Caco-2 (cell line): ENCODE measurements around the gene ZNF646. TPM values are rescaled to one million over a fixed set of nuclear protein-coding genes. Genes with fewer than 3 reads are reported as not detected.
A peak's percentile ranks its signal among the peaks of the same experiment; 100 is the strongest.

ENCODE experiments used
- BruUV-seq: library from RNA; stranded (reverse); fragments of 400-500 nt; replicated peaks from 2 replicates; lab custom pipeline; 2021; lab: Mats Ljungman, UMichigan
- CTCF ChIA-PET: fragments of 300-600 bp; sonication (Branson Sonifier 250); formaldehyde crosslinking; loops from one replicate; lab custom pipeline; 2022; ENCODE audit warnings: antibody characterized with exemption; lab: Charles Lee
- POLR2A ChIA-PET: fragments of 300-600 bp; sonication (Branson Sonifier 250); formaldehyde crosslinking; loops from one replicate; lab custom pipeline; 2022; ENCODE audit warnings: antibody characterized with exemption; lab: Charles Lee
- DNase-seq, 2 experiments: peaks; one replicate each; pipeline versions ENCODE4 v3.0.0 to v3.0.0-alpha.2; 2020 to 2022
- H3K27me3 ChIP-seq: replicated peaks from 2 replicates; pipeline ENCODE4 v1.6.0; 2011; ENCODE audit warnings: low read length; ENCODE audit not compliant: control insufficient read depth, insufficient read depth
- H3K36me3 ChIP-seq: 2 replicates; pipeline ENCODE4 v1.5.1; 2011; ENCODE audit warnings: low read length; ENCODE audit not compliant: control insufficient read depth, insufficient read depth
- H3K4me1 ChIP-seq: fragments of 250-450 bp; sonication (Bioruptor Pico); 2 replicates; pipeline ENCODE4 v1.5.1; 2020; ENCODE audit warnings: mild to moderate bottlenecking
- H3K4me3 ChIP-seq: 2 replicates; pipeline ENCODE4 v1.5.1; 2011; ENCODE audit warnings: low read depth, mild to moderate bottlenecking, control low read depth, low read length
- H3K9me3 ChIP-seq: fragments of 250-450 bp; sonication (Bioruptor Pico); 2 replicates; pipeline ENCODE4 v1.5.1; 2020; ENCODE audit warnings: mild to moderate bottlenecking, moderate library complexity
- H3K27ac Mint-ChIP-seq: one replicate; pipeline ENCODE4 v1.8.0; 2022; ENCODE audit warnings: mixed read lengths; ENCODE audit not compliant: unreplicated experiment
- H3K27me3 Mint-ChIP-seq: one replicate; pipeline ENCODE4 v1.8.0; 2022; ENCODE audit warnings: mixed read lengths; ENCODE audit not compliant: insufficient read depth, unreplicated experiment
- H3K36me3 Mint-ChIP-seq: one replicate; pipeline ENCODE4 v1.8.0; 2022; ENCODE audit warnings: mild to moderate bottlenecking, mixed read lengths; ENCODE audit not compliant: insufficient read depth, unreplicated experiment
- H3K4me1 Mint-ChIP-seq: one replicate; pipeline ENCODE4 v1.8.0; 2022; ENCODE audit warnings: low read depth, mixed read lengths; ENCODE audit not compliant: unreplicated experiment
- H3K4me3 Mint-ChIP-seq: one replicate; pipeline ENCODE4 v1.8.0; 2022; ENCODE audit warnings: mild to moderate bottlenecking, moderate library complexity, mixed read lengths; ENCODE audit not compliant: unreplicated experiment
- H3K9me3 Mint-ChIP-seq: one replicate; pipeline ENCODE4 v1.8.0; 2022; ENCODE audit warnings: mixed read lengths; ENCODE audit not compliant: unreplicated experiment
- intact Hi-C: fragments of 100-400 bp; cut with micrococcal nuclease; formaldehyde crosslinking; loops from one replicate; pipeline ENCODE4 v1.10.0; 2022; ENCODE audit not compliant: unreplicated experiment
- total RNA-seq: library from RNA; stranded (reverse); gene quantifications from 2 replicates; pipeline ENCODE4 v1.2.3, GENCODE V29; 2022
- TF ChIP-seq, protein P1 (sequence below), 2 experiments: fragments of 200-600 bp in 1 of 2; IDR thresholded peaks; 1 replicate in 1 of 2; 2 replicates in 1 of 2; pipeline versions ENCODE4 v1.5.1 to v1.8.0; 2011 to 2022; ENCODE audit warnings: antibody characterized with exemption in 1 of 2, control low read depth in 1 of 2, inconsistent platforms in 1 of 2, low read depth in 1 of 2, low read length in 1 of 2, mild to moderate bottlenecking in 1 of 2, moderate library complexity in 1 of 2; ENCODE audit not compliant: insufficient read depth in 1 of 2, severe bottlenecking in 1 of 2, unreplicated experiment in 1 of 2

The ZNF646 gene
- total RNA-seq, 1 experiment from 2014 or later = 17.2 TPM

DNA sequence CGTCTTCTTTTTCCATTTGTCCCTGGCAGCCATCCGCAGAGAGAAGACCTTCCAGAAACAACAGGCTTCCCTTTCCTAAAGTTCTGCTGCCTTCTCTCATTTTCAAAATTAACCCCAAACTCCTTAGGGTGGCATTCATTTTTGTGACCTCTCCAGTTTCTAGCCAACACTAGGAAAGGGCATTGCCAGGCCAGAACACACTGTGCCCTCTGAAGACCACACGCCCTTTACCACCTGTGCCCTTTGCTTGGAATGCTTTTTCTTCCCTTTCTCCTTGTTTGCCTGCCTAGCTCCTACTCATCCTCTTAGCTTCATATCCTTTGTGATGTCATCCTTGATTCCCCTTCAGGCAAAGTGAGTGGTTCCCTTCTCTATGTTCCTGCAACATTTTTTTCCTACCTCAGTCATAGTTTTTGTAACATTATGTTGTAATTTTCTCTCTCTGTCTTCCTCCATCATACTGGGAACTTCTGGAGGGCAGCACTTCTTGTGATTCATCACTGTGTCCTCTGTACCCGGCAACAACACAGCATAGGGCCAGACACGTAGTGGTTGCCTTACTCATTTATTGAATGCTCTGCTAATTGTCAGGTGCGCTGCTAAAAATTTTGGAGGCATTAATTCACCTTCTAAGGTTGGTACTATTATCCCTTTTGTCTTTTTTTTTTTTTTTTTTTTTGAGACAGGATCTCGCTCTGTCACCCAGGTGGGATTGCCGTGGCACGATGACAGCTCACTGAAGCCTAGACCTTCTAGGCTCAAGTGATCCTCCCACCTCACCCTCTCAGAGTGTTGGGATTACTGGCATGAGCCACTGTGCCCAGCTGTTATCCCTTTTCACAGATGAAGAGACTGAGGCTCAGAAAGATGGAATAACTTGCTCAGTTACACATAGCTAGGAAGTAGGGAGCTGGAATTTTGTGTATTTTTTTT lies 44.3 kb downstream of the ZNF646 start:
- no peak for DNase-seq
- POLR2A ChIA-PET = interaction anchor here (0.5 to 1.7 kb wide), 12 partner anchors 9 to 755 kb away, joined by 3 to 61 read pairs (median 21); partner anchors contain the start of genes ARMC5, FUS, PRSS8 and STX4
- H3K9me3 Mint-ChIP-seq = no peaks in the 10 kb centered on the region
- peaks cover 15% of the 10 kb centered on the region for H3K4me1 Mint-ChIP-seq
- peak overlapping the region; percentile 55 for H3K4me3 ChIP-seq
- no peaks in the 10 kb centered on the region for H3K9me3 ChIP-seq
- peaks cover 13% of the 10 kb centered on the region for H3K4me1 ChIP-seq
- peaks cover 54% of the 10 kb centered on the region for H3K36me3 Mint-ChIP-seq
- H3K4me3 Mint-ChIP-seq = peak overlapping the region; percentile 88
- no peaks in the 10 kb centered on the region for H3K27me3 ChIP-seq
- CTCF ChIA-PET = interaction anchor here (1.0 to 1.7 kb wide), 4 partner anchors 13 to 134 kb away, joined by 6 to 43 read pairs (median 10); partner anchors contain the start of genes HSD3B7 and PRSS8
- H3K27me3 Mint-ChIP-seq = no peaks in the 10 kb centered on the region
- TF ChIP-seq, protein P1, sequence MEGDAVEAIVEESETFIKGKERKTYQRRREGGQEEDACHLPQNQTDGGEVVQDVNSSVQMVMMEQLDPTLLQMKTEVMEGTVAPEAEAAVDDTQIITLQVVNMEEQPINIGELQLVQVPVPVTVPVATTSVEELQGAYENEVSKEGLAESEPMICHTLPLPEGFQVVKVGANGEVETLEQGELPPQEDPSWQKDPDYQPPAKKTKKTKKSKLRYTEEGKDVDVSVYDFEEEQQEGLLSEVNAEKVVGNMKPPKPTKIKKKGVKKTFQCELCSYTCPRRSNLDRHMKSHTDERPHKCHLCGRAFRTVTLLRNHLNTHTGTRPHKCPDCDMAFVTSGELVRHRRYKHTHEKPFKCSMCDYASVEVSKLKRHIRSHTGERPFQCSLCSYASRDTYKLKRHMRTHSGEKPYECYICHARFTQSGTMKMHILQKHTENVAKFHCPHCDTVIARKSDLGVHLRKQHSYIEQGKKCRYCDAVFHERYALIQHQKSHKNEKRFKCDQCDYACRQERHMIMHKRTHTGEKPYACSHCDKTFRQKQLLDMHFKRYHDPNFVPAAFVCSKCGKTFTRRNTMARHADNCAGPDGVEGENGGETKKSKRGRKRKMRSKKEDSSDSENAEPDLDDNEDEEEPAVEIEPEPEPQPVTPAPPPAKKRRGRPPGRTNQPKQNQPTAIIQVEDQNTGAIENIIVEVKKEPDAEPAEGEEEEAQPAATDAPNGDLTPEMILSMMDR (IDR thresholded peaks at IDR 0.05; ENCODE audit: insufficient read depth in 1 of 2, low read depth in 1 of 2, low read length in 1 of 2, severe bottlenecking in 1 of 2, unreplicated experiment in 1 of 2) = no peak
- H3K27ac Mint-ChIP-seq = peak overlapping the region; percentile 88
- TSS peak; percentile 34 for BruUV-seq
- intact Hi-C loops = no loop called here
- peaks cover 5% of the 10 kb centered on the region for H3K36me3 ChIP-seq

DNA sequence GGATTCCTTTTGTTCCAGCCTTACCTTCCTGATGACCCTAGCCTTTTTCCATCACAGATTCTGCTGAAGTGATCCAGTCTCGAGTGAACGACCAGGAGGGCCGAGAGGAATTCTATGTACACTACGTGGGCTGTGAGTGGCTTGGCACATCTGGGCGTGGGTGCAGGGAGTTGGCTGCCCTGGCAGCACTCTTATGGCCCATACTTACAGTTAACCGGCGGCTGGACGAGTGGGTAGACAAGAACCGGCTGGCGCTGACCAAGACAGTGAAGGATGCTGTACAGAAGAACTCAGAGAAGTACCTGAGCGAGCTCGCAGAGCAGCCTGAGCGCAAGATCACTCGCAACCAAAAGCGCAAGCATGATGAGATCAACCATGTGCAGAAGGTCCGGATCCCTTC lies 45.9 kb downstream of the ZNF646 start:
- peaks cover 60% of the 10 kb centered on the region for H3K36me3 Mint-ChIP-seq
- peaks cover 10% of the 10 kb centered on the region for H3K4me1 Mint-ChIP-seq
- ChIA-PET POLR2A (no interaction called here), CTCF (no interaction called here)
- Histone ChIP-seq H3K4me1 (no peaks in the 10 kb centered on the region), H3K9me3 (no peaks in the 10 kb centered on the region), H3K27me3 (no peaks in the 10 kb centered on the region), H3K4me3 (no peak overlapping the region), H3K36me3 (peaks cover 5% of the 10 kb centered on the region)
- H3K27ac Mint-ChIP-seq = no peak overlapping the region
- H3K9me3 Mint-ChIP-seq = no peaks in the 10 kb centered on the region
- no peak for DNase-seq
- no peaks in the 10 kb centered on the region for H3K27me3 Mint-ChIP-seq
- no TSS peak for BruUV-seq
- intact Hi-C loops = no loop called here
- TF ChIP-seq, protein P1 (IDR thresholded peaks at IDR 0.05; ENCODE audit: insufficient read depth in 1 of 2, low read depth in 1 of 2, low read length in 1 of 2, severe bottlenecking in 1 of 2, unreplicated experiment in 1 of 2) = no peak
- H3K4me3 Mint-ChIP-seq = no peak overlapping the region

DNA sequence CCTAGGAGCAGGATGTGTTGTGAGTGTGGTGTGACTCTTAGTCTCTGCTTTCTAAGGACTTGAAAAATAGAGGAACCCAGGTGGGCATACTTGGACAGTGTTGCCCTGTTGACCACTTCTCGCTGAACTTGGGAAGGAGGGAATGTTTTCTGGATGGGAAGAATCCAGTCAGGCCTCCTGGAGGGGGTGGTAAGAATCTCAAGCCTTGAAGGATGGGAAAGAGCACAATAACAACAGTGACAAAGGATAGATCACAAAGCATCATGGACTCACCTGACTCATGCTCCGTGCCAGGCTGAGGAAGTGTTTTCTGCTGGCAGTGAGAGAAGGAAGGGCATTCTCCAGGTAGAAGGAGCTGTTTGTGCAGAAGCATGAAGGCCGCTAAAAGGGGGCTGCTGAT lies 51.6 kb downstream of the ZNF646 start:
- POLR2A ChIA-PET = interaction anchor here (3.9 kb wide), 1 partner anchor 8 kb away, joined by 24 read pairs; the partner anchor contains the start of gene KAT8
- H3K36me3 ChIP-seq = no peaks in the 10 kb centered on the region
- H3K27ac Mint-ChIP-seq = no peak overlapping the region

More for the DNA sequence above, 51.6 kb downstream of the ZNF646 start:
- intact Hi-C loops = no loop called here
- peaks cover 7% of the 10 kb centered on the region for H3K4me1 ChIP-seq
- no peak for DNase-seq
- Mint-ChIP-seq H3K4me1 (peaks cover 7% of the 10 kb centered on the region), H3K27me3 (no peaks in the 10 kb centered on the region), H3K36me3 (peaks cover 32% of the 10 kb centered on the region), H3K9me3 (no peaks in the 10 kb centered on the region), H3K4me3 (no peak overlapping the region)
- no peaks in the 10 kb centered on the region for H3K27me3 ChIP-seq
- no TSS peak for BruUV-seq
- CTCF ChIA-PET = interaction anchor here (1.1 to 1.9 kb wide), 2 partner anchors 8 to 16 kb away, joined by 4 to 11 read pairs; partner anchors contain the start of gene KAT8
- no peak overlapping the region for H3K4me3 ChIP-seq
- no peaks in the 10 kb centered on the region for H3K9me3 ChIP-seq
- TF ChIP-seq, protein P1 (IDR thresholded peaks at IDR 0.05; ENCODE audit: insufficient read depth in 1 of 2, low read depth in 1 of 2, low read length in 1 of 2, severe bottlenecking in 1 of 2, unreplicated experiment in 1 of 2) = no peak
